ENCODE results near the gene ZNF562.
"Not testable (repeated sequence)": the region's sequence is repeated elsewhere in the genome, so short reads cannot be mapped to it uniquely, and the experiment has no call there.

Gene ZNF562

DNA sequence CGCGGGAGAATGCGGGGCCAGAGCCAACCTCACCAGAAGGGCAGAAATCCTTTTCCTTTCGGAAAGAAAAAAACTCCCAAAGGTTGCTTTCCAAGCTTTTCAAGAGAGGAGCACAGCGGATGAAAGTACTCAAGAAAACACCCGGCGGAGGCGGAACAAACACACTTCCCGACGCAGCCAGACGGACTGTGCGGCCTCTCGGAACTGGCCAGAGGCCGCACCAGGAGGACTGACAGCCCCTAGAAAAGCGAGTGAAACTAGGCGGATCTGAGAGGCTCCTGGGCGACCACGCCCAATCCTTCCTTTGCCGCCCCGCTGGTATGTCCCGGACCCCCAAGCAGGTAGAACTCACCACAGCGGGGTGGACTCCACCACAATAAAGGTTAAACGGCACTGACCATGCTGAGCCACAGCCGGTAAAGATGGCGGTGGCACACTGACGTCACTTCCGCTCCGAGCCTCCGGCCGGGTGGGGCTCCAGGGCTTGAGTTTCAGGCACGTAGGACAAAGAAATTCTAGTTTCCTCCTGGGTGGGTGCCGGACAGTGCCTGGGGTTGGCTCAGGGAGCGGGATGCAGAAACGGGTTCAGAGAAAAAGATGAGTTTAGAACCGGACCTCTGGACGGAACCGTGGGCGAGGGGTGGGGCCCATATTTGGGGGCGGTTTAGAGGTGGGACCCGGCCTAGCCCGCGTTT lies at the start of gene ZNF562:
TSS of gene ZNF562 (minus strand) at position 438 of the 695 bp plus-strand sequence. CDS start 14,356 bp downstream, outside the sequence.
- no peak for DNase-seq

DNA sequence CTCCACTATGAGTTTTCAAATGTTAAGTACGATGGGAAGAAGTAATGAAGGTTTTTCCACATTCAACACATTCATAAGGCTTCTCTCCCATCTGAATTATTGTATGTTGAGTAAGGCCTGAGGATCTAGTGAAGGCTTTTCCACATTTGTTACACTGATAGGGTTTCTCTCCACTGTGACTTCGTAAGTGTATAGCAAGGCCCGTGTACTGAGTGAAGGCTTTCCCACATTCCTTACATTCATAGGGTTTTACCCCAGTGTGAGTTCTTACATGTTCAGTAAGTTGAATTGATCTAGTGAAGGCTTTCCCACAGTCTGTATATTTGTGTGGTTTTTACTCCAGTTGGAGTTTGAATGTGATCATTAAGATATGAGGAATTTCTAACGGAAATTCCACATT lies 49.3 kb upstream of the ZNF562 start:
- no peak for DNase-seq

GRCh38 chr19:9721861-9722260 lies 47.0 kb upstream of the ZNF562 start:
- no peak for DNase-seq

GRCh38 chr19:9720541-9720940 lies 45.6 kb upstream of the ZNF562 start:
- no peak for DNase-seq

DNA sequence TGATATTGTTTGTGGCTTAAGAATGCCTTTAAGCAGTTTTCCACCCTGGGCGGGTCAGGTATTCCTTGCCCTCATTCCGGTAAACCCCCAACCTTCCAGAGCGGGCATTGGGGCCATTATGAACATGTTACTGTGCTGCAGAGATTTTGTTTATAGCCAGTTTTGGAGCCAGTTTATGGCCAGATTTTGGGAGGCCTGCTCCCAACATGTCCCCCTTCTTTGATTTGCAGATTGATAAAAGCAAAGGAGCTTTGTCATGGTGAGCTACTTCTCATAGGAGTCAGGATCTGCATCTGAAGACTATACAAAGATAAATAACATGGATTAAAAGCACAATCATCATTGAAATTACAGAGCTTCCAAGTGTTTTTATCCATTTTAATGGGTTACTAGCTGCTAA lies 36.9 kb upstream of the ZNF562 start:
- DNase-seq, result no peak

GRCh38 chr19:9709305-9709704 lies 34.4 kb upstream of the ZNF562 start:
- no peak for DNase-seq

DNA sequence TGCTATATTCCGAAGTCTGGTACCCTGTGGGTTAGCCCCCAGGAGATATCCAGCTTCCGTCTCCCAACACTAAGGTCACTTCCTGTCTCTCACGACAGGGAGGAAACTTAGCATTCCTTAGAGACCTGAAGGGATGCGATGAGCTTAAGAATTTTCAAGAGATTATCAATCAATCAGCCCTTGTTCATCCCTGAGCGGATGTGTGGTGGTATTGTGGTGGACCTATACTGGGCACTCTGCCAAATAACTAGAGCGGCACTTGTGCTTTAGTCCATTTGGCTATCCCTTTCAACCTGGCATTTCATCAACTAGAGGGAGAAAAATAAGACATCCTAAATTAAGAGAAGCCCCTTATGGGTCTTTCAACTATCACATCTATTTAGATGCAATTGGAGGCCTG lies 30.9 kb upstream of the ZNF562 start:
- no peak for DNase-seq

GRCh38 chr19:9702186-9702585 lies 27.3 kb upstream of the ZNF562 start:
- no peak for DNase-seq

- DNase-seq, result no peak
Observed at GRCh38 chr19:9700229-9700981, 25.5 kb upstream of the ZNF562 start.

- DNase-seq, result not testable (repeated sequence)
Observed at GRCh38 chr19:9690301-9690700, 15.4 kb upstream of the ZNF562 start.

DNA sequence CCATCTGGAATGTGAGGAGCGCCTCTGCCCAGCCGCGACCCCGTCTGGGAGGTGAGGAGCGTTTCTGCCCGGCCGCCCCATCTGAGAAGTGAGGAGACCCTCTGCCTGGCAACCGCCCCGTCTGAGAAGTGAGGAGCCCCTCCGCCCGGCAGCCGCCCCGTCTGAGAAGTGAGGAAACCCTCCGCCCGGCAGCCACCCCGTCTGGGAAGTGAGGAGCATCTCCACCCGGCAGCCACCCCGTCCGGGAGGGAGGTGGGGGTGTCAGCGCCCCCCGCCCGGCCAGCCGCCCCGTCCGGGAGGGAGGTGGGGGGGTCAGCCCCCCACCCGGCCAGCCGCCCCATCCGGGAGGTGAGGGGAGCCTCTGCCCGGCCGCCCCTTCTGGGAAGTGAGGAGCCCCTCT lies 5.1 kb upstream of the ZNF562 start:
- not testable (repeated sequence) for DNase-seq

DNA sequence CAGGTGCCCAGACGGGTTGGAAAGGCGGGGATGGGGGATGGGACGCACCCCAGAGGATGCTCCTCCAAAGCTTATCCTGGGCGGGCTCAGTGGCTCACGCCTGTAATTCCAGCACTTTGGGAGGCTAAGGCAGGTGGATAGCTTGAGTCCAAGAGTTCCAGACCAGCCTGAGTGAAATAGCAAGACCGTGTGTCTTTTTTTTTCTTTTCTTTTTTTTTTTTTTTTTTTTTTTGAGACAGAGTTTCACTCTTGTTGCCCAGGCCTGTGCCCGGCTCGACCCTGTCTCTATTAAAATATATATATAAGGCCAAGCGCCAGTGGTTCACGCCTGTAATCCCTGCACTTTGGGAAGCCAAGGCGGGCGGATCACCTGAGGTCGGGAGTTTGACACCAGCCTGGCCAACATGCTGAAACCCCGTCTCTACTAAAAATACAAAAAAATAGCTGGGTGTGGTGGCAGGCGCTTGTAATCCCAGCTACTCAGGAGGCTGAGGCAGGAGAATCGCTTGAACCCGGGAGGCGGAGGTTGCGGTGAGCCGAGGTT lies 530 bp upstream of the ZNF562 start:
- DNase-seq, result not testable (repeated sequence)

- no peak for DNase-seq
Observed at GRCh38 chr19:9673912-9674662, 813 bp downstream of the ZNF562 start.

GRCh38 chr19:9672893-9673292 lies 2.0 kb downstream of the ZNF562 start:
- no peak for DNase-seq

DNA sequence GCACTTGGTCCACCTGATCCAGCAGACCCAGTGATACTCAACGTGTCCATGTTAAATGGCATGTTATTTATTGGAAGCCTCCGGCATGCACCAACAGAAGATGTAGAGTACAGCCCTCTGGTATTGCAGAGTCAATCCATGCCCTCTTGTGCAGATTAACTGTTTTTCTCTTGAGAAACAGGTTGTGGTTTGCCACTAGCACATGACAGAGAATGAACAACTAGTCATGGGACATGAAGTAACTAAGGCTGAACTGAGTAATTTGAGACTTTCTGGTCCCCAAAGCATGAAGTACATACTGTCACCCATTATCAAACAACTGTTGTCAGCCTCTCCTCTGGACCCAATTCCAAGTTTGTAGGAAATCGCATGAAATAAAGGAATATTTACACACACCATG lies 3.2 kb downstream of the ZNF562 start:
- DNase-seq, result no peak

GRCh38 chr19:9668544-9668943 lies 6.4 kb downstream of the ZNF562 start:
- DNase-seq, result no peak

DNA sequence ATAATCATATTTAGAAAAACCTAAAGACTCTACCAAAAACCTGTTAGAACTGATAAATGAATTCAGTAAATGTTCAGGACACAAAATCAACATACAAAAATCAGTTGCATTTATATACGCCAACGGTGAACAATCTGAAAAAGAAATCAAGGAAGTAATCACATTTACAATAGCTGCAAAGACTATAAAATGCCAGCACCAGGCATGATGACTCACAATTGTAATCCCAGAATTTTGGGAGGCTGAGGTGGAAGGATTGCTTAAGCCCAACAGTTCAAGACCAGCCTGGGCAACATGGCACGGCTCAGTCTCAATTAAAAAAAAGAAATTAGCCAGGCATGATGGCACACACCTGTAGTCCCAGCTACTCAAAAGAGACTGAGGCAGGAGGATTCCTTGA lies 7.0 kb downstream of the ZNF562 start:
- no peak for DNase-seq

GRCh38 chr19:9658769-9659168 lies 16.1 kb downstream of the ZNF562 start:
- no peak for DNase-seq

GRCh38 chr19:9653066-9653555 lies 21.8 kb downstream of the ZNF562 start:
- not testable (repeated sequence) for DNase-seq

GRCh38 chr19:9651464-9651863 lies 23.4 kb downstream of the ZNF562 start:
- DNase-seq, result not testable (repeated sequence)

- DNase-seq, result no peak
Observed at GRCh38 chr19:9650345-9650744, 24.6 kb downstream of the ZNF562 start.

DNA sequence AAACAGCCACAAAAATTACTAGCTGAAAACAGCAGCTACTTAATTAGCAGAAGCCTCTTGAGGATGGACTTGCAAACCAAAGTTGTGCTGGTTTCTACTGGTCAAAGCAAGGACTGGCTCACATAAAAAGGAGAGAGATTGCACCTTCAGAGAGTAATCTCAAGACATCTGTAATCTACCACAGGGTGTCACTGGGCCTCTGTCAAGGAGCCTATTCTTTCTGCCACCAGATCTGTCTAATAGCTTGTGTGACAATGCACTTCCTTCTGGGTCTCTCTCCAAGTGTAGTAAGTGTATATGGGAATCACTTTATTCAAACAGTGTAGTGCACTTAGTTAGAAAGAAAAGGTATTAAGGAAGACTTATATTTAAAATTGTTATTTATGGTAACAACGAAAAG lies 29.4 kb downstream of the ZNF562 start:
- no peak for DNase-seq

- DNase-seq, result no peak
Observed at GRCh38 chr19:9644472-9644871, 30.4 kb downstream of the ZNF562 start.

Measured in NCI-H1436 treated with DMSO at 0.1 percent for 48 hours (cell line).